A673 (cell line): ENCODE measurements around the gene TDRKH. TPM values are rescaled to one million over a fixed set of nuclear protein-coding genes. Genes with fewer than 3 reads are reported as not detected.

Experiments used
- BruUV-seq: library from RNA; stranded (reverse); fragments of 400-500 nt; replicated peaks from 2 replicates; lab custom pipeline; 2021; lab: Mats Ljungman, UMichigan
- CTCF ChIA-PET: fragments of 300-600 bp; sonication (Branson Sonifier 250); formaldehyde crosslinking; loops from one replicate; lab custom pipeline; 2022; ENCODE audit warnings: antibody characterized with exemption; lab: Charles Lee
- POLR2A ChIA-PET: fragments of 300-600 bp; sonication (Branson Sonifier 250); formaldehyde crosslinking; loops from one replicate; lab custom pipeline; 2022; ENCODE audit warnings: antibody characterized with exemption; ENCODE audit not compliant: low non-redundant PET; lab: Charles Lee
- DNase-seq: peaks from one replicate; pipeline ENCODE4 v3.0.0-alpha.2; 2015; ENCODE audit warnings: low spot score
- H3K27ac ChIP-seq: fragments of 200-600 bp; sonication (generic); 2 replicates; pipeline ENCODE4 v1.5.1; 2016; ENCODE audit warnings: mixed run types, low read depth, mild to moderate bottlenecking, mixed read lengths, antibody characterized with exemption, low read length; ENCODE audit not compliant: poor library complexity, severe bottlenecking
- H3K27me3 ChIP-seq: fragments of 200-600 bp; sonication (generic); replicated peaks from 2 replicates; pipeline ENCODE4 v1.6.1; 2017; ENCODE audit warnings: mixed run types, low read depth, mild to moderate bottlenecking, mixed read lengths, antibody characterized with exemption, low read length; ENCODE audit not compliant: insufficient read depth, poor library complexity
- H3K36me3 ChIP-seq: fragments of 200-600 bp; sonication (generic); 2 replicates; pipeline ENCODE4 v1.6.1; 2016; ENCODE audit warnings: mixed run types, mild to moderate bottlenecking, mixed read lengths, antibody characterized with exemption, low read length; ENCODE audit not compliant: insufficient read depth, poor library complexity, severe bottlenecking
- H3K4me1 ChIP-seq: fragments of 200-600 bp; sonication (generic); 2 replicates; pipeline ENCODE4 v1.6.1; 2017; ENCODE audit warnings: mixed run types, mild to moderate bottlenecking, mixed read lengths, antibody characterized with exemption, low read length; ENCODE audit not compliant: insufficient read depth, poor library complexity, severe bottlenecking
- H3K4me3 ChIP-seq: fragments of 200-600 bp; sonication (generic); 2 replicates; pipeline ENCODE4 v1.5.1; 2016; ENCODE audit warnings: low read depth, mixed run types, mild to moderate bottlenecking, mixed read lengths, low read length; ENCODE audit not compliant: poor library complexity, severe bottlenecking
- H3K9me3 ChIP-seq: fragments of 200-600 bp; sonication (generic); 2 replicates; pipeline ENCODE4 v1.6.1; 2016; ENCODE audit warnings: mixed run types, low read depth, mild to moderate bottlenecking, mixed read lengths, antibody characterized with exemption, low read length; ENCODE audit not compliant: poor library complexity, severe bottlenecking
- CTCF ChIP-seq: fragments of 300-800, 200-600 bp; sonication (generic); conservative IDR thresholded peaks from 2 replicates; pipeline ENCODE4 v1.5.1; 2017; ENCODE audit warnings: low read depth, mild to moderate bottlenecking, antibody characterized with exemption, low read length, moderate library complexity, mixed read lengths
- EZH2 ChIP-seq: fragments of 200-600 bp; sonication (generic); IDR thresholded peaks from 2 replicates; pipeline ENCODE4 v1.6.1; 2017; ENCODE audit warnings: borderline replicate concordance, low read depth, mild to moderate bottlenecking, mixed read lengths, antibody characterized with exemption, low read length; ENCODE audit not compliant: poor library complexity, severe bottlenecking
- intact Hi-C: fragments of 100-400 bp; cut with micrococcal nuclease; formaldehyde crosslinking; loops from one replicate; pipeline ENCODE4 v1.10.0; 2022; ENCODE audit not compliant: unreplicated experiment
- total RNA-seq: library from RNA; stranded (reverse); gene quantifications from 2 replicates; pipeline ENCODE4 v1.2.3, GENCODE V29; 2021

TDRKH gene
- total RNA-seq, 1 experiment from 2014 or later: 2.1 TPM

GRCh38 chr1:151838222-151839081 is 48.2 kb upstream of the TDRKH start:
- TF ChIP-seq EZH2 (peak; percentile 90), CTCF (no peak)
- intact Hi-C loops: loop anchor here (5.0 kb wide), 1 partner anchor 306 kb away; no protein-coding TSS in a partner anchor
- ChIA-PET CTCF (no interaction called here), POLR2A (no interaction called here)
- DNase-seq: no peak
- Histone ChIP-seq H3K4me3 (peak overlapping the region; percentile 40), H3K4me1 (peaks cover 10% of the 10 kb centered on the region), H3K27me3 (peaks cover 47% of the 10 kb centered on the region), H3K27ac (no peak overlapping the region), H3K9me3 (no peaks in the 10 kb centered on the region), H3K36me3 (no peaks in the 10 kb centered on the region)
- BruUV-seq: no TSS peak

- H3K36me3 ChIP-seq: no peaks in the 10 kb centered on the region
- no peak overlapping the region for H3K27ac ChIP-seq
- no peak for DNase-seq
- peaks cover 47% of the 10 kb centered on the region for H3K27me3 ChIP-seq
- H3K4me1 ChIP-seq: peaks cover 10% of the 10 kb centered on the region
- intact Hi-C loops: loop anchor here (5.0 kb wide), 1 partner anchor 306 kb away; no protein-coding TSS in a partner anchor
- BruUV-seq: no TSS peak
- ChIA-PET CTCF (no interaction called here), POLR2A (no interaction called here)
- no peak for TF ChIP-seq CTCF
- no peak for TF ChIP-seq EZH2
- peak overlapping the region; percentile 40 for H3K4me3 ChIP-seq
- H3K9me3 ChIP-seq: no peaks in the 10 kb centered on the region
Observed at GRCh38 chr1:151837884-151838221, 47.6 kb upstream of the TDRKH start.

GRCh38 chr1:151837197-151837596 is 46.9 kb upstream of the TDRKH start:
- DNase-seq: no peak

More at GRCh38 chr1:151837197-151837596, 46.9 kb upstream of the TDRKH start:
- TF ChIP-seq EZH2: no peak
- no peak for TF ChIP-seq CTCF
- POLR2A ChIA-PET: no interaction called here
- Histone ChIP-seq H3K27me3 (peaks cover 47% of the 10 kb centered on the region), H3K4me3 (no peak overlapping the region), H3K36me3 (no peaks in the 10 kb centered on the region), H3K9me3 (no peaks in the 10 kb centered on the region), H3K4me1 (peaks cover 10% of the 10 kb centered on the region), H3K27ac (no peak overlapping the region)
- intact Hi-C loops: loop anchor here (5.0 kb wide), 1 partner anchor 305 kb away; no protein-coding TSS in a partner anchor
- BruUV-seq: no TSS peak
- CTCF ChIA-PET: interaction anchor here (0.6 to 1.0 kb wide), 4 partner anchors 19 to 536 kb away, joined by 3 to 5 read pairs (median 4); no protein-coding TSS in a partner anchor
